ENCODE results near the gene LFNG. TPM values are rescaled to one million over a fixed set of nuclear protein-coding genes. Genes with fewer than 3 reads are reported as not detected.

The LFNG gene, protein sequence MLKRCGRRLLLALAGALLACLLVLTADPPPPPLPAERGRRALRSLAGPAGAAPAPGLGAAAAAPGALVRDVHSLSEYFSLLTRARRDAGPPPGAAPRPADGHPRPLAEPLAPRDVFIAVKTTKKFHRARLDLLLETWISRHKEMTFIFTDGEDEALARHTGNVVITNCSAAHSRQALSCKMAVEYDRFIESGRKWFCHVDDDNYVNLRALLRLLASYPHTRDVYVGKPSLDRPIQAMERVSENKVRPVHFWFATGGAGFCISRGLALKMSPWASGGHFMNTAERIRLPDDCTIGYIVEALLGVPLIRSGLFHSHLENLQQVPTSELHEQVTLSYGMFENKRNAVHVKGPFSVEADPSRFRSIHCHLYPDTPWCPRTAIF
- polyA plus RNA-seq (2012; ENCODE audit: insufficient read length, low read depth) = 2.2 TPM

DNA sequence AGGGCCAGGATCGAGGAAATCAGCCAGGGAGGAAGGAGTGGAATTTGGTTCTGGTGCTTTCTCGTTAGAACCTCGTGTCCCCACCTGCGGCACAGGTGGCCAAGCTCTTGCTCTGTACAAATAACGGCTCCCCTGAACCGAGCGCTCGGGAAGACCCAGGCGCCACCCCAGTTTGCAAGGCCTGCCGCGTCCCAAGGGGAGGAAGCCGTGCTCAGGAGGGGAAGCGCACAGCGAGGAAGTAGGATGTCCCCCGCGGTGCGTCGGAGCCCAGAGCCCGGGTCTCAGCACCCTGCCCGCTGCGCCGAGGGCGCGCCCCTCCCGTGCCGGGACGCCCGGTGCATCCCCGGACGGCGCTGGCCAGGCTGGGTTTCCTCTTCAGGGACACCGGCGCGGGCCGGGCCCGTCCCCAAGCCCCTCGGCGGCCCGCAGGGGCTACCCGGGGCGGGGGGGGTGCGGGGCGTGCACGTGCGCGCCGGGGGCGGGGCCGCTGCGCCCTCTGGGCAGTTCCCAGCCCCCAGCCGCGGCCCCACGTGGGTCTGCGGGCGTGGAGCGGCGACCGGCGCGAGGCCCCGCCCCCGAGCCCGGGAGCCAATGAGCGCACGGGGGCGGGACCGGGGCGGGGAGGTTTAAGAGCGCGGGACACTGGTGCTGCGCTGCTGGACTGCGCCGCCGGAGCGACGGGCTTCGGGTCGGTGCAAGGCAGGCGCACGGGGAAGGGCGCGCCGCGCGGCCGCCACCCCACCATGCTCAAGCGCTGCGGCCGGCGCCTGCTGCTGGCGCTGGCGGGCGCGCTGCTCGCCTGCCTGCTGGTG is at the start of gene LFNG:
Gene LFNG (plus strand): TSS at position 656 of the 812 bp plus-strand sequence. CDS start 88 bp downstream, at position 744.
- TF ChIP-seq, protein P1, sequence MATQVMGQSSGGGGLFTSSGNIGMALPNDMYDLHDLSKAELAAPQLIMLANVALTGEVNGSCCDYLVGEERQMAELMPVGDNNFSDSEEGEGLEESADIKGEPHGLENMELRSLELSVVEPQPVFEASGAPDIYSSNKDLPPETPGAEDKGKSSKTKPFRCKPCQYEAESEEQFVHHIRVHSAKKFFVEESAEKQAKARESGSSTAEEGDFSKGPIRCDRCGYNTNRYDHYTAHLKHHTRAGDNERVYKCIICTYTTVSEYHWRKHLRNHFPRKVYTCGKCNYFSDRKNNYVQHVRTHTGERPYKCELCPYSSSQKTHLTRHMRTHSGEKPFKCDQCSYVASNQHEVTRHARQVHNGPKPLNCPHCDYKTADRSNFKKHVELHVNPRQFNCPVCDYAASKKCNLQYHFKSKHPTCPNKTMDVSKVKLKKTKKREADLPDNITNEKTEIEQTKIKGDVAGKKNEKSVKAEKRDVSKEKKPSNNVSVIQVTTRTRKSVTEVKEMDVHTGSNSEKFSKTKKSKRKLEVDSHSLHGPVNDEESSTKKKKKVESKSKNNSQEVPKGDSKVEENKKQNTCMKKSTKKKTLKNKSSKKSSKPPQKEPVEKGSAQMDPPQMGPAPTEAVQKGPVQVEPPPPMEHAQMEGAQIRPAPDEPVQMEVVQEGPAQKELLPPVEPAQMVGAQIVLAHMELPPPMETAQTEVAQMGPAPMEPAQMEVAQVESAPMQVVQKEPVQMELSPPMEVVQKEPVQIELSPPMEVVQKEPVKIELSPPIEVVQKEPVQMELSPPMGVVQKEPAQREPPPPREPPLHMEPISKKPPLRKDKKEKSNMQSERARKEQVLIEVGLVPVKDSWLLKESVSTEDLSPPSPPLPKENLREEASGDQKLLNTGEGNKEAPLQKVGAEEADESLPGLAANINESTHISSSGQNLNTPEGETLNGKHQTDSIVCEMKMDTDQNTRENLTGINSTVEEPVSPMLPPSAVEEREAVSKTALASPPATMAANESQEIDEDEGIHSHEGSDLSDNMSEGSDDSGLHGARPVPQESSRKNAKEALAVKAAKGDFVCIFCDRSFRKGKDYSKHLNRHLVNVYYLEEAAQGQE (IDR thresholded peaks at IDR 0.05; ENCODE audit: insufficient read depth in 1 of 2, low read depth in 2 of 2, low read length in 2 of 2) = peak; percentile 58 to 68; a peak in 2 of 4 replicates
- TF ChIP-seq TAF1 (IDR thresholded peaks at IDR 0.05; ENCODE audit: borderline replicate concordance, insufficient read depth, low read length) (peak; percentile 95), FOXP2 (optimal IDR thresholded peaks at IDR 0.05; ENCODE audit: borderline replicate concordance, extremely low read depth, extremely low read length, insufficient read depth) (no peak), POLR2AphosphoS5 (IDR thresholded peaks at IDR 0.05; ENCODE audit: low read depth, low read length) (peak; percentile 93)

DNA sequence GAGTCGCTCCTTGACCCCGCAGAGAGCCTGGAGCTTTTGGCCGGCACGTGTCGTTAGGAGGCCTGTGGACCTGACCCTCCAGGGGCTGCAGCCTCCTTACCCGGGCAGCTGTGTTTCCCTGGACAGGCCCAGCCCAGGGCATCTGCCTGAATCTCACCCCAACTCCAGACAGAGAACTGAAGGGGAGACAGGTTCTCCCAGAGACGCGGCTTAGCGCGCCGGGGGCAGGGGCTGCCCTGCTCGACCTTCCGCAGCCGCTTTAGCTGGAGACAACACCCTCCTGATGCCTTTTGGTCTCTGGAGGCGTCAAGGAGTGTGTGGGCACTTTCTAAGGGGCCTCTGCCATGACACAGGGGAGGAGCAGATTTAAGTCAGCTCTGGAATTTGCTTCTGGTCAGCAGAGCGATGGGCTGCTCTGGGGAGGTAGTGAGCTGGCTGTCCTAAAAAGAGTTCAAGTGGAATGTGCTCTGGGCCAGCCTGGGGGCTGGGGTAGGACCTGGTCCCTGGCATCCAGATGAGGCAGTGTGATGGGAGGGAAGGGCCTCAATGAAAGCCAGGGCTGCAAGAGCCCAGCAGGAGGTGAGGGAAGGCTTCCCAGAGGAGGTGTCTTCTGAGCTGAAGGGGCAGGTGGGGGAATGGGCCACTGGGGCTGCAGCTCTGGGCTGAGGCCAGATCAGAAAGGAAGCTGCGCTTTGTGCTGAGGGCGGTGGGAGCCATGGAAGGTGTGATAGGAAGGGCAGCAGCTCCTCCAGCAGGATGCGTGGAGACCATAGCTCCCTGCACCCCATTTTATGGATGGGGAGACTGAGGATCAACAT is 49.2 kb upstream of the LFNG start:
- TF ChIP-seq, protein P1 (IDR thresholded peaks at IDR 0.05; ENCODE audit: insufficient read depth in 1 of 2, low read depth in 2 of 2, low read length in 2 of 2) = no peak
- TF ChIP-seq FOXP2 (optimal IDR thresholded peaks at IDR 0.05; ENCODE audit: borderline replicate concordance, extremely low read depth, extremely low read length, insufficient read depth) (no peak), TAF1 (IDR thresholded peaks at IDR 0.05; ENCODE audit: borderline replicate concordance, insufficient read depth, low read length) (no peak), SIN3A (IDR thresholded peaks at IDR 0.05; ENCODE audit: borderline replicate concordance, insufficient read depth, low read length) (no peak), POLR2AphosphoS5 (IDR thresholded peaks at IDR 0.05; ENCODE audit: low read depth, low read length) (no peak)

DNA sequence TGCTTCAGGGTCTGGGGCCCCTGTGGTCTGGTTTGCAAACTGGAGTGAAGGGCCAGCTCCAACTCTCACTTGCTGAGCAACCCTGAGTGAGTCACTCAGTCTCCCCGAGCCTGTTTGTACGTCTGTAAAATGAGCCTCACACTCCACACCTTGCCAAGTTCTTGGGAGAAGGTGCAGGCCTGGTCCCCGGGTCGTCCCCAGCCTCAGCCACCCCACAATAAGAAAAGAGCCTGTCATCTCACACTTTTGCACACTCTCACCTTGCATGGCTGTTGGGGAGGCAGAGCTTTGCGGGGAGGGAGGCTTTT is 48.6 kb upstream of the LFNG start:
- TF ChIP-seq SIN3A (IDR thresholded peaks at IDR 0.05; ENCODE audit: borderline replicate concordance, insufficient read depth, low read length) (no peak), FOXP2 (optimal IDR thresholded peaks at IDR 0.05; ENCODE audit: borderline replicate concordance, extremely low read depth, extremely low read length, insufficient read depth) (no peak), POLR2AphosphoS5 (IDR thresholded peaks at IDR 0.05; ENCODE audit: low read depth, low read length) (no peak), TAF1 (IDR thresholded peaks at IDR 0.05; ENCODE audit: borderline replicate concordance, insufficient read depth, low read length) (no peak)
- TF ChIP-seq, protein P1 (IDR thresholded peaks at IDR 0.05; ENCODE audit: insufficient read depth in 1 of 2, low read depth in 2 of 2, low read length in 2 of 2) = no peak

DNA sequence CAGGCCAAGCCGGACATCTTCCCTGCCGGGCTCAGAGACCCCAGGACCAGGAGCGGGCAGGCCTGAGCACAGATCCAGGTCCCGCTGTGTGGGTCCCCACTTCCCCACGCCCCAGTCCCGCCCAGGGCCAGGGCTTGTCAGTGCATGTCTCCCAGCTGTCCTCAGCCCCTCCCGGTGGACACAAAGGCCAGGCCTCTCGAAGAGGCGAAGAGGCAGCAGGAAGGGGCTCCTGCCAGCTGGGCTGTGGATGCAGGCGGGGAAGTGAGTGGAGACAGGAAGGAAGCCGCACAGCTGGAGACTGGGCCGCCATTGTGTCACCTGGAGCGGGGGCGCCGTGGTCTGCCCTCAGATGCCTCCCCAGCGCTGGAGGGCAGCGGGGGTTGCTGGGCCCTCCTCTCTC is 48.2 kb upstream of the LFNG start:
- no peak for TF ChIP-seq SIN3A (IDR thresholded peaks at IDR 0.05; ENCODE audit: borderline replicate concordance, insufficient read depth, low read length)
- no peak for TF ChIP-seq POLR2AphosphoS5 (IDR thresholded peaks at IDR 0.05; ENCODE audit: low read depth, low read length)
- no peak for TF ChIP-seq TAF1 (IDR thresholded peaks at IDR 0.05; ENCODE audit: borderline replicate concordance, insufficient read depth, low read length)
- TF ChIP-seq, protein P1 (IDR thresholded peaks at IDR 0.05; ENCODE audit: insufficient read depth in 1 of 2, low read depth in 2 of 2, low read length in 2 of 2) = no peak
- no peak for TF ChIP-seq FOXP2 (optimal IDR thresholded peaks at IDR 0.05; ENCODE audit: borderline replicate concordance, extremely low read depth, extremely low read length, insufficient read depth)
